Stimulated activated CD4-positive, alpha-beta T cell treated with anti-CD3 and anti-CD28 coated beads, TNF-alpha, amount 100 ng/mL, for 48 hours (primary cell): ENCODE results near the gene DRAM1.
A peak's percentile ranks its signal among the peaks of the same experiment; 100 is the strongest.
"Not testable (repeated sequence)": the region's sequence is repeated elsewhere in the genome, so short reads cannot be mapped to it uniquely, and the experiment has no call there.

Experiments
- DNase-seq, 3 donors: peaks; one replicate each; pipeline ENCODE4 v3.0.0-alpha.2; 2020; ENCODE audit warnings: low read depth in 3 of 3

The DRAM1 gene, protein sequence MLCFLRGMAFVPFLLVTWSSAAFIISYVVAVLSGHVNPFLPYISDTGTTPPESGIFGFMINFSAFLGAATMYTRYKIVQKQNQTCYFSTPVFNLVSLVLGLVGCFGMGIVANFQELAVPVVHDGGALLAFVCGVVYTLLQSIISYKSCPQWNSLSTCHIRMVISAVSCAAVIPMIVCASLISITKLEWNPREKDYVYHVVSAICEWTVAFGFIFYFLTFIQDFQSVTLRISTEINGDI

DNA sequence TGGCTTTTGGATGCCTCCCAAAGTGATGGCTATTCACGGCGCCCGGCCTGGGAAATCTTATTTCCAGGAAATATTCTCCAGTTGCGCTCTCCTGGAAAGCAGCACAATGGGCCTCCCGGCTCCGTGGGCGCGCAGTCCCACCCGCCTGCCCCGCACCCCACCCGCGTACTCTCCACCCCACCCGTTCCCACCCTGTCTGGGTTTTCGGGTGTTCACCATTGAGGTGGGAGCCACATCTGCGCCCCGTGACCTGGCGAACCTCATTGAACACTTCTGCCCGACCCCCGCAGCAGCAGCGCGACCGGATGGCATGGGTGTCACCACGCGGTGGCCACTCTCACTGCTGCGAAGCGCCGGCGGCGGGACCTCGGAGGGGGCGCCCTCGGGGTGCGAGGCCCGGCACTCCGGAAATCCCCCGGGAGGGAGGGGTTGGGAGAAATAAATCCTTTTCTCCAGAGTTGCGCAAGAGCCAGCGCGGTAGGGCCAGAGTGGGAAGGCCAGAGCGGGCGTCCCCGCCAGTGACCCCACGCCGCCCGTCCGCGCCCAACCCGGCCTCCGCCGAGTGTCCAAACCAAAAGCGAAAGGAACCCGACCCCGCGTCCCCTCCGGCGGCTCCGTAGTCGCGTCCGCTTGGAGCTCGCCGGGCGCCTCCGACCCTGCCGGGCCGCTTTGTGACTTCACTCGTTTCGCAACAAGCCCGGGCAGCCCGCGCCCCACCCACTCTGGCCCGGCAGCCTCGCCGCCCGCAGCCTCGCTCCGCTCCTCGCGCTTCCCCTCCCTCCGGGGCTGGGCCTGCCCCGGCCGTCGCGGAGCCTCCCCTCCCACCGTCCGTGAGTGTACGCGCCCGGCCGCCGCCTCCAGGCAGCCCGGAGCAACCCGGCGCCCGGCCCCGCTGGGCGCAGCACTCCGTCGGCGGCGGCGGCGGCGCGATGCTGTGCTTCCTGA, at the start of gene DRAM1:
DRAM1 (plus strand) TSS at position 720 of the 945 bp plus-strand sequence; CDS start at position 930, 210 bp downstream.
- DNase-seq, result peak; percentile 52 to 67 (median 56)

DNA sequence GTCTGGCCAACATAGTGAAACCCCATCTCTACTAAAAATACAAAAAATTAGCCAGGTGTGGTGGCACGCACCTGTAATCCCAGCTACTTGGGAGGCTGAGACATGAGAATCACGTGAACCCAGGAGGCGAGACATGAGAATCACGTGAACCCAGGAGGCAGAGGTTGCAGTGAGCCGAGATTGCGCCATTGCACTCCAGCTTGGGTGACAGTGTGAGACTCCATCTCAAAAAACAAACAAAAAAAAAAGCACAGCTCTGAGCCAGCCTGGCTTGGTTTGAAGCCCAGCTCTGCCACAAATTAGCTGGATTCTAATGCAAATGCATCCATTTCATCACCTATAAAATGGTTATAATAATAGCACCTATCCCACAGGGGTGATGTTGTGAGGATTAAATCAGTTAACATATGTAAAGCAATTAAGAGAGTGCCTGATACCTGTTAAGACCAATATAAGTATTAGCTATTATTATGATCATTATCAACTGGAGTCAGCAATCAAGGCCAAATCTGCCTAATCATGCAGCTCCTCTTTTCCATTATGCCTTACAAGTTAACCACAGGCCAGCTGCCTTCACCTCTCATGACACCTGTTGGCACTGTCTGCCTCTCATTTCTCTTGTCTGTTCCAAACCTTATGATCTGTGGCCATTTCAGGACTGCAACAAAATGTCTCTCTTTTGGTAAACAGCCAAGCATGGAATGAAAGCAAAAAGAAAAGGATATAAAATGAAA, 48.8 kb upstream of the DRAM1 start:
- DNase-seq, result no peak

DNA sequence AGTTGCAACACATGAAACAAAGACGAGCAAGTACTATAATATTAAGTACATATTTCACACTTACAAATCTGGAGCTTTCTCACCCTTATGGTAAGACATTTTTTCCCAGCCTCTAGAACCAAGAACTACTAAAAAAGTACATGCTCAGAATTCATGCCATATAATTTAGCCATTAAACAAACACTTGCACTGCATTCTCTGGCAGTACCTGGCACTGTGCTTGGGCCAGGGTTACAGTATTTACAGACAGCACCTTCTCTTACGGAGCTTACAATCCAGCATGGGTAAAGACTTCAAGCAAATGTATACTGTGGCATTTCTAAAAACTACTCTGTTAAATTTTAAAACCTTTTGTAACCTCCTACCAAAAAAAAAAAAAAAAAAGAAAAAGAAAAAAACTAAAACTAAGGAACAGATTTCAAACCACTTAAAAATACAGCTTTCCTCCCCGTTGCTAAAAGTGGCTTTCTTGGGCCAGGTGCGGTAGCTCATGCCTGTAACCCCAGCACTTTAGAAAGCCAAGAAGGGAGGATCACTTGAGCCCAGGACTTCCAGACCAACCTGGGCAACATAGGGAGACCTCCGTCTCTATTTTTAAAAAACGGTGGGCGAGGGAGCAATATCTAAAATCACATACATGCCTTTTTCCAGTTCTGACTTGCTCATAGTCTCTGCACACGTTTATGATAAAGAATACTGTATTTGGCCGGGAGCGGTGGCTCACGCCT, 47.6 kb upstream of the DRAM1 start:
- DNase-seq, result no peak

DNA sequence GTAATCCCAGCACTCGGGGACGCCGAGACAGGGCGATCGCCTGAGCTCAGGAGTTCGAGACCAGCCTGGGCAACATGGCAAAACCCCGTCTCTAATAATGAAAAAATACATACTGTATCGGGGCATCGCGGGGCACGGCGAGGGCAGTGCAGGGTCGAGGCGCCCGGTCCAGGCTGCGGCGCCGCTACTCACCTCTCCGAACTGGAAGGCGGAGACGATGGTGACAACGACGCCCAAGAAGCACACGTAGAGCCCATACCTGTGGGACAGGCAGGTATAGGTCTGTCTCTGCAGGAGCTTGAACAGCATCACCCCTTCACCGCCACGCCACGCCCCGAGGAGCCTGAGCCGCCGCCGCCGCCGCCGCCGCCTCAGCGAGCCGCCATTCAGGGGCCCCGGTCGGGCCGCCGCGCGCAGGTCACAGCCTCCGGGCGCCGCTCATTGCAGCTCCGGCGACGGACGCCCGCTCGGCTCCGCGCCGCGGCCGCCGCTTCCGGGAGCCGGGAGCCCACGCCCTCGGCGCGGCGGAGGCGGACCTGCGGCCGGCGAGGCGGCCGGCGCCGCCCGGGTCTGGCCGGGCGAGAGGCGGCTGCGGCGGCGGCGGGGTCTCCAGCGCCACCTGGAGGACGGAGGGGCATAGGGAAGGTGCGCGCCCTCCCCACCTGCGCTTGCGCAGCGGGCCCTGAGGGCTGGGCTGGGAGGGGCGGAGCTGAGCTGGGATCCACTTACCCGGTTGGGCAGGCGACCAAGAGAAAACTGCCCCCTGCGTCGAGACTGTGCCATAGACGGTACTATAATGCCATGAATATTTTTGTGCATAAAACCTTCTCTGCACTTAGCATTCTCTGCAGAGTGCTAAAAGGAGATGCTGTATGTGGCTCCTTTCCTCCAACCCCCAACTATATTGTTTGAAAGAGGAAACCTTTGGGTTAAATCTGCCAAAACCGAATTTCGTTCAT, 46.7 kb upstream of the DRAM1 start, which contains the start of gene GNPTAB:
GNPTAB (minus strand) TSS at position 593 of the 959 bp plus-strand sequence; CDS start at position 309, 284 bp downstream.
- peak; percentile 90 to 93 (median 92) for DNase-seq

DNA sequence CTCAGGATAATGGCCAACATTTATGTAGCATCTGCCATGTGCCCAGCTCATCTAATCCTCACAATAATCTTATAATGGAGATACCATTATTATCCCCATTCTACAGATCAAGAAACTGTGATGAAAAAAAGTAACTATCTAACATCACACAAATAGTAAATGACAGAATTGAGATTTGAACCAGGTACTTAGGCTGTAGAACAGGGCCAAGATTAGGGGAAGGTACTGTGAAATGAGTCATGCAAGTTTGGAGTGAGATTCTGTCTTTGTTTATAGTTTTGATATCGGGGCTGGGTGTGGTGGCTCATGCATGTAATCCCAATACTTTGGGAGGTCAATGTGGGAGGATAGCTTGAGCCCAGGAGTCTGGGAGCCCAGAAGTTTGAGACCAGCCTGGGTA, 45.4 kb upstream of the DRAM1 start:
- no peak for DNase-seq

DNA sequence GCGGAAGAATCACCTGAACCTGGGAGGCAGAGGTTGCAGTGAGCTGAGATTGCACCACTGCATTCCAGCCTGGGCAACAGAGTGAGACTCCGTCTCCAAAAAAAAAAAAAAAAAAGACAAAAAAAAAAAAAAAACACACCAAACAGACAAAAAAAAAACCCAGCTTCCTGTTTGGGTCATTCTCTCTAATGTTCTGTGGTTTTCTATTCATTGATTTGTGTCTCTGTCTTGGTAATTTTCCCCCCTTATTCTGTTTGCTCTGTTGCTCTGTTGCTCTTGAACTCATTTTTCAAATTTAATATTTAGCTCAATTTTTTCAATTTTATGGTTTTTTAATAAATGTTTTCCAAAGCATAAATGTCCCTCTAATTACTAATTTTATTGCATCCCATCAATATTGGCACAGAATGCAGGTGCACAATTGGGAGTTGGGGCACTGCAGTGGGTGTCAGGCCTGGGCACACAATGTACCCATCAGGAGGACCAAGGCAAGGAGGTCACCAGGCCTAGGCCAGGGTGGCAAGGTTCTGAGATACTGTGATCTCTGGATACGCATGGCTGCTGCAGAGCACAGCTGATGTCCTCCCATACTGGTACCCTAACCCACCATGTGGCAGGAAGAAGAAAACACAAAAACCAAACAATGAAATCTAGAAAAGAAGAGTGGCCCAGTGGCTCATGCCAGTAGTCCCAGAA, 38.6 kb upstream of the DRAM1 start:
- no peak for DNase-seq

DNA sequence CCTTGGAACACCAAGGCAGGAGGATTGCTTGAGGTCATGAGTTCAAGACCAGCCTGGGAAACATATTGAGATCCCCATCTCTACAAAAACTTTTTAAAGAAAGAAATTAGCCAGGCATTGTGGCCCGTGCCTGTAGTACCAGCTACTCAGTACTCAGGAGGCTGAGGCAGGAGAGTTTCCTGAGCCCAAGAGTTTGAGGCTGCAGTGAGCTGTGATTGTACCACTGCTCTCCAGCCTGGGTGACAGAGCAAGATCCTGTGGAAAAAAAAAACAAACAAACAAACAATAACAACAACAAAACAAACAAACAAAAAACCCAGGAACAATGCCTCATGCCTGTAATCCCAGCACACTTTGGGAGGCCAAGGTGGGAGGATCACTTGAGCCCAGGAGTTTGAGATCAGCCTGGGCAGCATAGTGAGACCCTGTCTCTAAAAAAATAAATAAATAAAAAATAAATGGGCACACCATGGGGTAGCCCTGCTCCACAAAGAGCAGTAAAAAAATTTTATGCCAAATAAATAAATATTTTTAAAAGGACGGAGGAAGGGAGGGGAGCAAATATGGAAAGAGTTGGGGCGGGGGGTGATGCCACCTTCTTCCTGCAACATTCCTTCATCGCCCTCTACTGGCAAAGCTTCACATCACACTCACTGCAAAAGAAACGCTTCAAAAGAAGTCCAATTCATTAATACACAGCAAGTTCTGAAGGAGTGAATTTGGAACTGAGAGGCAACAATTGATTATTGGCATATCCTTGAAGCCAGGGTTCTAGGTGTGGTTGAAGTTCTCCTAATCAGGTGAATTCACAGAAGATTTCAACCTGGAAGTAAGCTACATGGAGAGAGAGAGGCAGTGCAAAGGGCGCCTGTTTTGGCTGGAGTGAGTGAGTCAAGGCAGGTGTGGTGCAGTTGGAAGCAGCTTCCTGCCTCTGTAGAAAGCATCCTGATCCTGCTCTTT, 37.8 kb upstream of the DRAM1 start:
- peak in 2 of 3 donors; percentile 49 to 56 for DNase-seq

DNA sequence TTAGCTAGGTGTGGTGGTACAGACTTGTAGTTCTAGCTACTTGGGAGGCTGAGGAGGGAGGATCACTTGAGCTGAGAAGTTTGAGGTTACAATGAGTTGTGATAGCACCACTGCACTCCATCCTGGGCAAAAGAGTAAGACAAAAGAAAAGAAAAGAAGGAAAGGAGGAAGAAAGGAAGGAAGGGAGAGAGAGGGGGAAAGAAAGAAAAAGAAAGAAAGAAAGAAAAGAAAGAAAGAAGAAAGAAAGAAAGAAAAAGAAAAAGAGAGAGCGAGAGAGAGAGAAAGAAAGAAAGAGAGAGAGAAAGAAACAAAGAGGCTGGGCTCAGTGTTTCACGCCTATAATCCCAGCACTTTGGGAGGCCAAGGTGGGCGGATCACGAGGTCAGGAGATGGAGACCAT, 36.3 kb upstream of the DRAM1 start:
- DNase-seq, result no peak

DNA sequence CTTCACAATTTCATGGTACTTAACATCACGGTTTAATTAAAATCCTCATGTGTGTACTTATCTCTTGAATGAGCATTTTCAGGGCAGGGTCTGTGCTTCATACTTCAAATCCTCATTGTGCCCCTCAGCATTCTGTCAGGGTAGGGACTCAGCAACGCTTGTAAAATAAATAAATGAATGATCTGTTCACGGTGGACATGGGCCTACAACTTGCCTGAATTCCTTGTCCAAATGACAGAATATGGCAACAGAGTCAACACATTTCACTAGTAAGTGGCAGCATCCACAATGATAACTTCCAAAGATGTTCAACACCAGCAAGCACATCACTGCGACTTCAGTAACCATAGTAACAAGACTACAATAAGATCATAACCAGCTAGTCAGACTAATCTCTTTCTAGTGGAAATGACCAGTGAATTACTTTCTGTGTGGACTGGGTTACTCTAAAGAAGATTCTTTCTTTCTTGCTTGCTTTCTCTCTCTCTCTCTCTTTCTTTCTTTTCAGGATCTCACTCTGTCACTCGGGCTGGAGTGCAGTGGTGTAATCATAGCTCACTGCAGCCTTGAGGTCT, 32.2 kb upstream of the DRAM1 start:
- DNase-seq, result no peak

DNA sequence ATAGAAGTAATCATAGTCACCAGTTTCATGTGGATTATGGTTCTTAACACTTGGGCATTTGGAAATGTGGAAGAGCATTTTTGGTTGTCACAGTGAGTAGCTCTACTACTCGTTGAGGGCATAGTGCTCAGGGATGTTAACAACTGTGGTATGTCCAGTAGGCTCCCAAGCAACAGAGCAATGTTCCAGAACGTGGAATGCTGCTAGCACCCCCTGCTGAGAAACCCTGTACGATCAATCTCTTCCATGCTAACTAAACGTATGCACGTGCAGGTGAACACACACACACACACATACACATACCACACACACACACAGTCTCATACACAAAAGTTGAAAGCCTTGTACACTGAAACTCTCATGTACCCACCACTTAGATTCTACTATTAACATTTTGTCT, 30.1 kb upstream of the DRAM1 start:
- DNase-seq, result no peak

DNA sequence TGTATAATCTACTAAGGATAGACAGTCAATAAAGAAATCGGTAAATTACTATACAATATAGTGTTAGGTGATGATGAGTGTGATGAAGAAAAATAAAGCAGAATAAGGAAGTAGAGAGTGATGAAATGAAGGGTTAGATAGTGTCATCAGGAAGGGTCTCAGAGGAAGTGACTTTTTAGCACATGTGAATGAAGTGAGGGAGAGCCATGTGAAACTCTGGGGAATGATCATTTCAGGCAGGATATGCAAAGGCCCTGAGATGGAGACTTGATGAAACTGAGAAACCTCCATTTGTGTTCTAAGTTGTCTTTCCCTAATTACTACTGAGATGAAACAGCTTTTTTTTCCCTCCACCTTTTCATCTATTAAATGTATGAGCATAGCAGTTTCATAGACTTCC, 27.2 kb upstream of the DRAM1 start:
- DNase-seq, result no peak

DNA sequence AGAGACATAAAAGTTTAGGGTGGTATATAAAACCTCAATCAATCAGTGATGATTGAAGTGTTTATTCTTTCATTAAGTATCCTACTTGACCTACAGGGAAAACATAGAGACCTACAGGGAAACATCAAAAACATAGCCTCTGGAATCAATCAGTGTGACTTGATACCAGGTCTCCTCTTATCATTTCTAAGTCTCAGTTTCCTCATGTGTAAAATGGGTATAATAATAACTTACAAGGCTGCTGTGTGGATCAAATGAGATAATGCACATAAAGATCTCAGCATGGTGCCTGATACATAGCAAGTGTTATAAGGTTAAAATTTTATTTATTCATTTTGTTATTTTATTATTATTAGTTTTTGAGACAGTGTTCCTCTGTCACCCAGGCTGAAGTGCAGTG, 24.4 kb upstream of the DRAM1 start:
- no peak for DNase-seq

DNA sequence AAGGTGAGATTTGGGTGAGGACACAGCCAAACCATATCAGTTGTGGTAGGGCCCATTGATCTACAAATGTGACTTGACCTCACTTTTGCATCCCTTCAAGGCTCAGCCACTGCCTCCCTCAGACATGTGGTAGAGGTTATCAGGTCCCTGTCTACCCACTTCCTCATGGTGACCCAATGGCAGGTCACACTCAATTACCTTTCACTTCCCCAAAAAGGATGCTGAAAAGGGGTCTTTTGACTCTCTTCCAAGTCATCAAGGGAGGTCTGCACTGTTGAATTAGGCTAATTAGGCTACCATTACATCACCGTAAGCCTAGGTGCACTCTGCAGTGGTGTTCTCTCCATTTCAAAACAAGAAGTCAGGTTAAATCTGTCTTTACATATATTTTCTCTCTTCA, 22.6 kb upstream of the DRAM1 start:
- no peak for DNase-seq

DNA sequence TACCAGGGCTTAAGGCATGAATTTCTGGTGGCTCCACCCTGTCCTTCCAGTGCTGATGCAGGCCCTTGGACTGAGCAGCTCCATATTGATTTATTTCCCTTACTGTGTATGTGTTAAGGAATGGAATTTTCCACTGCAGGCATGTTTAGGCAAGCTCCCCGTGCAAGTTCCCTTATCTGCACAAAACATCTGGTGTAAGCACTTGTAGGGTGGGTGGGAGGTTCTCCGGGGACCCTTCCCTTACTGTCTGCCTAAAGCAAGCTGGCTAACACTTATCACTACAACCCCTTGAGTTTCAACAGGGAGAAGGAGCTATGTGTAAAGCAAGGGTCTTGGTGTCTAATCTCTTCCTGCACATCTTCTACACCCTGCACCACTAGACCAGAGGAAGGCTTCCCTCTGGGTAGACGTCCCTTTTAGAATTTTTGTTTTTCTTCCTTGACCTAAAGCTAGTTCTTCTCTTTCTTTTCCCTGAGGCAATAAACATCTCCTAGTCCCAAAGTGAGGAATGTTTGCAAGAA, 22.0 kb upstream of the DRAM1 start:
- no peak for DNase-seq

DNA sequence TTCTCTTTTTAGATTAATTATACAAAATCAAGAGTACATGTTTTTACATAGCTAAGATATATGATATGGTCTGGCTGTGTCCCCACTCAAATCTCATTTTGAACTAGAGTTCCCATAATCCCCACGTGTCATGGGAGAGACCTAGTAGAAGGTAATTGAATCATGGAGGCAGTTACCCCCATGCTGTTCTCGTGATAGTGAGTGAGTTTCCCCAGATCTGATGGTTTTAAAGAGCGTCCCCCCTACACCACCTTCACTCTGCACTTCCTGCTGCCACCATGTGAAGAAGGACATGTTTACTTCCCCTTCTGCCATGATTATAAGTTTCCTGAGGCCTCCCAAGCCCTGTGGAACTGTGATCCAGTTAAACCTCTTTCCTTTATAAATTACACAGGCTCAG, 21.4 kb upstream of the DRAM1 start:
- DNase-seq, result no peak

DNA sequence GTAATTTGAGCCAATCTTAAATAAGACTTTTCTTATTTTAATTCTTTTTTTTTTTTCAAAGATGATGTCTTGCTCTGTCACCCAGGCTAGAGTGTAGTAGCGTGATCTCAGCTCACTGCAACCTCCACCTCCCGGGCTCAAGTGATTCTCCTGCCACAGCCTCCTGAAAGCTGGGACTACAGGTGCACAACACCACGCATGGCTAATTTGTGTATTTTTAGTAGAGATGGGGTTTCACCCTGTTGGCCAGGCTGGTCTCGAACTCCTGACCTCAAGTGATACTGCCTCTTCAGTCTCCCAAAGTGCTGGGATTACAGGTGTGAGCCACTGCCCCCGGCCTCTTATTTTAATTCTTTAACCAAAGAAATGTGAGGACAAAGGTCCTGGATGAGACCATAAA, 20.8 kb upstream of the DRAM1 start:
- not testable (repeated sequence) for DNase-seq

DNA sequence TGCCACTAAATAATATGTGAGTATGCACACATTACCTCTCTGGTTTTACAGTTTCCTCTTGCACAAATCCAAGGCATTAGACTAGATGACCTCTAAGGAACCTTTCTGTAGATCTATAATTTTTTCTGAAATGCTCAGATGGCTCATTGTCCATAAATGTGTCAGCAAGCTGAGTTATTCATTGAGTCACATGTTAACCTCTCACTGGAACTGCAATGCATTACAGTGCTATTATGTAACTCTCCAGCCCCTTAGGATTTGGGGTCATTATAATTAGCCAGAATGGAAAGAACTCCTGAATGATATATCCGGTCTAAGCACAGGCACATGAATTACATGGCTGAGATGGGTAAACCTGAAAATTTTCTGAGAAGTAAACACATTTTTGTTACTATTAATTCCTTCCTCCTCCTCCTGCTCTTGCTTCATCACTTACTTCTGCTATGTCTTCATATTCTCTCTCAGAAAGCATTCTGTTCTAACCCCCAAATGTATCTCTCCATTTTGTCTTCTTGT, 20.3 kb upstream of the DRAM1 start:
- no peak for DNase-seq

DNA sequence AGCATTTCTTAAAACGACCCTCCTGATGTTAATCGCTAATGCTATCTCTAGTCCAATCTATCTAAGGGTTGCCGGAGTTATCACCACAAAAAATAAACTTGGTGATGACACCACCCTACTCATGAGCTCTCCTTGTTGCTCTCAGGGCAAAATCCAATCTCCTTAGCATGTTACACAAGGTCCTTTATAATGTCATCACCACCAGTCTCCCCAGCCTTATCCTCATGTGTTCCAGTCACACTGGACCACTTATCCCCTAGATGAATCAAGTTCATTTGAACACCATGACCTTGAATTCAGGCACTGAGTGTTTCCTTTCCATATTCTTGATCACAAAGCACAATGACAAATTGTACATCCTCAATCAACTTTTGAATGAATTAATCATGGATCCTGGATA, 19.0 kb upstream of the DRAM1 start:
- no peak for DNase-seq
